Neuronal stem cell (in vitro differentiated cells): ENCODE results near the gene LY86.
A peak's percentile ranks its signal among the peaks of the same experiment; 100 is the strongest.

Source experiments
- DNase-seq: peaks from one replicate; pipeline ENCODE4 v3.0.0-alpha.2; 2013; ENCODE audit warnings: low spot score
- H2AFZ ChIP-seq: one replicate; pipeline ENCODE4 v1.6.1; 2013; ENCODE audit warnings: mild to moderate bottlenecking, low read length, inconsistent platforms
- H2AK5ac ChIP-seq: 2 replicates; pipeline ENCODE4 v1.6.1; 2013; ENCODE audit warnings: low read depth, mild to moderate bottlenecking, inconsistent platforms, low read length, moderate library complexity, mixed read lengths
- H2BK120ac ChIP-seq: 2 replicates; pipeline ENCODE4 v1.6.1; 2013; ENCODE audit warnings: low read depth, mild to moderate bottlenecking, inconsistent platforms, low read length, moderate library complexity, mixed read lengths
- H2BK12ac ChIP-seq: one replicate; pipeline ENCODE4 v1.6.1; 2013; ENCODE audit warnings: low read length, inconsistent platforms
- H2BK15ac ChIP-seq: 2 replicates; pipeline ENCODE4 v1.6.1; 2013; ENCODE audit warnings: mild to moderate bottlenecking, low read length, inconsistent platforms, mixed read lengths
- H2BK5ac ChIP-seq: one replicate; pipeline ENCODE4 v1.6.1; 2013; ENCODE audit warnings: inconsistent platforms, mild to moderate bottlenecking, low read length, moderate library complexity
- H3K14ac ChIP-seq: one replicate; pipeline ENCODE4 v1.6.1; 2013; ENCODE audit warnings: low read length, inconsistent platforms
- H3K18ac ChIP-seq: 2 replicates; pipeline ENCODE4 v1.6.1; 2013; ENCODE audit warnings: low read length, inconsistent platforms
- H3K23ac ChIP-seq: 2 replicates; pipeline ENCODE4 v1.6.1; 2013; ENCODE audit warnings: low read depth, mild to moderate bottlenecking, mixed read lengths, low read length, inconsistent platforms; ENCODE audit not compliant: poor library complexity
- H3K27ac ChIP-seq: replicated peaks from 3 replicates; pipeline ENCODE4 v1.5.1; 2013; ENCODE audit warnings: low read length, inconsistent platforms
- H3K27me3 ChIP-seq, 3 experiments: 2 replicates each; pipeline ENCODE4 v1.6.1; 2013; ENCODE audit warnings: low read length in 3 of 3, mild to moderate bottlenecking in 2 of 3, inconsistent platforms in 1 of 3, low read depth in 1 of 3, mixed read lengths in 1 of 3, moderate library complexity in 1 of 3; ENCODE audit not compliant: control insufficient read depth in 3 of 3, insufficient read depth in 3 of 3
- H3K36me3 ChIP-seq, 2 donors: replicated peaks in 1 of 2; 2 replicates each; pipeline ENCODE4 v1.6.1; 2013; ENCODE audit warnings: low read length in 2 of 2; ENCODE audit not compliant: control insufficient read depth in 2 of 2, insufficient read depth in 2 of 2
- H3K4ac ChIP-seq: 2 replicates; pipeline ENCODE4 v1.6.1; 2013; ENCODE audit warnings: inconsistent platforms, mild to moderate bottlenecking, low read length, moderate library complexity
- H3K4me1 ChIP-seq, 2 donors: 1 replicate in 1 of 2; 2 replicates in 1 of 2; pipeline ENCODE4 v1.6.1; 2013; ENCODE audit warnings: low read length in 2 of 2, low read depth in 1 of 2; ENCODE audit not compliant: control insufficient read depth in 2 of 2, insufficient read depth in 1 of 2
- H3K4me2 ChIP-seq: one replicate; pipeline ENCODE4 v1.6.1; 2013; ENCODE audit warnings: mild to moderate bottlenecking, low read length, inconsistent platforms; ENCODE audit not compliant: insufficient read depth, poor library complexity, severe bottlenecking
- H3K4me3 ChIP-seq, 2 donors: 2 replicates each; pipeline ENCODE4 v1.5.1; 2013; ENCODE audit warnings: low read length in 2 of 2, mild to moderate bottlenecking in 2 of 2, inconsistent platforms in 1 of 2, moderate library complexity in 1 of 2
- H3K79me1 ChIP-seq: one replicate; pipeline ENCODE4 v1.6.1; 2013; ENCODE audit warnings: low read depth, mild to moderate bottlenecking, inconsistent platforms, low read length, moderate library complexity
- H3K9ac ChIP-seq: one replicate; pipeline ENCODE4 v1.6.1; 2013; ENCODE audit warnings: mild to moderate bottlenecking, low read depth, low read length, inconsistent platforms; ENCODE audit not compliant: poor library complexity
- H3K9me3 ChIP-seq, 2 donors: replicated peaks in 1 of 2; 2 replicates each; pipeline versions ENCODE3 to v1.6.1; 2013; ENCODE audit warnings: low read length in 2 of 2, mild to moderate bottlenecking in 2 of 2, inconsistent platforms in 1 of 2, low read depth in 1 of 2, mixed read lengths in 1 of 2, moderate library complexity in 1 of 2; ENCODE audit not compliant: control insufficient read depth in 2 of 2, insufficient read depth in 1 of 2
- H4K8ac ChIP-seq: one replicate; pipeline ENCODE4 v1.6.1; 2013; ENCODE audit warnings: low read depth, mild to moderate bottlenecking, inconsistent platforms, low read length, moderate library complexity
- H4K91ac ChIP-seq: one replicate; pipeline ENCODE4 v1.6.1; 2013; ENCODE audit warnings: low read length, low read depth, mild to moderate bottlenecking, inconsistent platforms; ENCODE audit not compliant: poor library complexity
- WGBS, 2 donors: extraction: QIAGEN DNeasy Blood & Tissue Kit; methylation state at CpG; one replicate each; pipeline ENCODE4 v1.1.7; 2013; ENCODE audit warnings: missing lambda C conversion rate in 2 of 2, mixed read lengths in 1 of 2; ENCODE audit not compliant: insufficient read length in 2 of 2, insufficient replicate concordance in 1 of 2; ENCODE audit errors: extremely low coverage in 2 of 2; 5-methylcytosine and 5-hydroxymethylcytosine counted together

Gene LY86

DNA sequence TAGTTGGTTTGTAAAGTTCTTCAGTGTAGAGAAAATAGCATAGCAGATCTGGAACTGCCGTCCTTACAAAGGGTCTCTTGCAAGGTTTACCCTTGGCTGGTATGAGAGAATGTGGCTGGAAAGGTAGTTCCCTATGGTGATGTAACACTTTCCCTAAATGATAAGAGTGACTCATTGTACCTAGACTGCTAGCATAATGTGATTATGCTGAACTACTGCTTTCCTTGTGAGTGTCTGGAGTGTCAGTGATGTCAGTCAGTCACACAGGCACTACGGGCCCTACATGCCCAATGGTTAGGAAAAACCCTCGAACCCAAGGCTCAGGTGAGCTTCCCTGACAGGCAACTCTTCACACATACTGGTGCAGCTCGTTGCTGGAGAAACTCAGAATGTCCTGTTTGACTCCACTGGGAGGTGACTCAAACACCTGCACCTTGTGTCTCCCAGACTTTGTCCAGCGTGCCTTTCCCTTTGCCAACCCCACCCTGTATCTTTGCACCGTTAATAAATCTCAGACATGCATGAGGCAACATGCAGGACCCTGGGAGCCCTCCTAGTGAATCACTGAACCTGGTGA lies 28.4 kb upstream of the LY86 start:
- Histone ChIP-seq H3K23ac (no peak overlapping the region), H4K91ac (no peak overlapping the region), H2BK15ac (no peak overlapping the region), H3K27me3 (no peaks in the 10 kb centered on the region), H3K9ac (no peak overlapping the region), H3K4me3 (no peak overlapping the region), H3K14ac (no peak overlapping the region), H3K4me2 (no peak overlapping the region), H3K9me3 (no peaks in the 10 kb centered on the region), H3K27ac (no peak overlapping the region), H4K8ac (peak overlapping the region; percentile 68), H2BK5ac (no peak overlapping the region), H2AFZ (no peak overlapping the region), H3K79me1 (no peaks in the 10 kb centered on the region), H3K36me3 (no peaks in the 10 kb centered on the region), H3K4me1 (no peaks in the 10 kb centered on the region), H2AK5ac (peak overlapping the region; percentile 20), H3K4ac (no peak overlapping the region), H2BK120ac (no peak overlapping the region), H2BK12ac (no peak overlapping the region), H3K18ac (peak overlapping the region; percentile 15)
- no peak for DNase-seq
- no CpG with 5 or more reads among the region's 6 CpGs for WGBS, 2 donors

- H2BK12ac ChIP-seq: no peak overlapping the region
- H4K91ac ChIP-seq: no peak overlapping the region
- no peak overlapping the region for H3K23ac ChIP-seq
- no peaks in the 10 kb centered on the region for H3K27me3 ChIP-seq
- H2BK120ac ChIP-seq: no peak overlapping the region
- no peak overlapping the region for H2BK15ac ChIP-seq
- H2BK5ac ChIP-seq: no peak overlapping the region
- H3K27ac ChIP-seq: no peak overlapping the region
- no peak overlapping the region for H2AFZ ChIP-seq
- no peak overlapping the region for H3K4me3 ChIP-seq
- no peak overlapping the region for H3K4ac ChIP-seq
- H3K79me1 ChIP-seq: no peaks in the 10 kb centered on the region
- no peak overlapping the region for H3K18ac ChIP-seq
- H3K14ac ChIP-seq: no peak overlapping the region
- no CpG with 5 or more reads among the region's 3 CpGs for WGBS, 2 donors
- H2AK5ac ChIP-seq: no peak overlapping the region
- no peaks in the 10 kb centered on the region for H3K4me1 ChIP-seq
- no peak overlapping the region for H3K4me2 ChIP-seq
- no peaks in the 10 kb centered on the region for H3K9me3 ChIP-seq
- no peak for DNase-seq
- no peak overlapping the region for H4K8ac ChIP-seq
- no peaks in the 10 kb centered on the region for H3K36me3 ChIP-seq
- H3K9ac ChIP-seq: no peak overlapping the region
Measured at GRCh38 chr6:6560909-6561308, 27.6 kb upstream of the LY86 start.

GRCh38 chr6:6564154-6564553 lies 24.4 kb upstream of the LY86 start:
- H3K79me1 ChIP-seq: no peaks in the 10 kb centered on the region
- no peak overlapping the region for H2BK120ac ChIP-seq
- no peak overlapping the region for H2BK5ac ChIP-seq
- WGBS, 2 donors: no CpG with 5 or more reads among the region's 5 CpGs
- no peak overlapping the region for H4K91ac ChIP-seq
- H3K9ac ChIP-seq: no peak overlapping the region
- H3K23ac ChIP-seq: no peak overlapping the region
- H3K27ac ChIP-seq: no peak overlapping the region
- no peaks in the 10 kb centered on the region for H3K9me3 ChIP-seq
- no peak for DNase-seq
- no peak overlapping the region for H2AK5ac ChIP-seq
- H3K4me3 ChIP-seq: no peak overlapping the region
- no peak overlapping the region for H3K14ac ChIP-seq
- H3K4me1 ChIP-seq: no peaks in the 10 kb centered on the region
- H3K4ac ChIP-seq: no peak overlapping the region
- no peaks in the 10 kb centered on the region for H3K36me3 ChIP-seq
- H2BK15ac ChIP-seq: no peak overlapping the region
- H3K18ac ChIP-seq: no peak overlapping the region
- H2BK12ac ChIP-seq: no peak overlapping the region
- H3K27me3 ChIP-seq: no peaks in the 10 kb centered on the region
- no peak overlapping the region for H2AFZ ChIP-seq
- H4K8ac ChIP-seq: no peak overlapping the region
- H3K4me2 ChIP-seq: no peak overlapping the region

DNA sequence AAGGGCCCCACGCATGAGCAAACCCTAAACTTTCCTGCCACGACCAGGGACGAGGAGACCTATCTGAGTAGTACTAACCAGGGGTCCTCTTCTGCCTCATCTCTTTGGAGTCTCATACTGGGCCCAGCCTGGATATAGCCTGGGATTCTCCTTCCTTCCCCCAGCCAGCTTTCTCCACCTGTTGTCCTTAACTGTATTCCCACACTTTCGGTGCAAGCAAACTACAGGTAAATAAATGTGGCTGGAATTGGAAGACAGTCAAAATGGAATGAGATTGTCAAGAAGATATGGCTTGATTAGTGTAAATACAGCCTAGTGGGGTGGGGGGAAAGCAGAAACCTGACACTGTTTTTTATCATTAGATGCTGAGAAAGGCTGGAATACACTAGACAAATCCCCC lies 23.5 kb upstream of the LY86 start:
- Histone ChIP-seq H3K4me3 (no peak overlapping the region), H3K27me3 (no peaks in the 10 kb centered on the region), H2AK5ac (no peak overlapping the region), H3K36me3 (no peaks in the 10 kb centered on the region), H3K4me2 (no peak overlapping the region), H3K9me3 (no peaks in the 10 kb centered on the region), H4K91ac (no peak overlapping the region), H3K9ac (no peak overlapping the region), H3K14ac (no peak overlapping the region), H3K4ac (no peak overlapping the region), H3K27ac (no peak overlapping the region), H2AFZ (no peak overlapping the region), H2BK15ac (no peak overlapping the region), H2BK120ac (no peak overlapping the region), H3K4me1 (no peaks in the 10 kb centered on the region), H3K79me1 (no peaks in the 10 kb centered on the region), H3K18ac (no peak overlapping the region), H4K8ac (no peak overlapping the region), H2BK5ac (no peak overlapping the region), H3K23ac (no peak overlapping the region), H2BK12ac (no peak overlapping the region)
- DNase-seq: no peak
- WGBS, 2 donors: no CpG with 5 or more reads among the region's 4 CpGs
